D721Med (cell line): ENCODE data around the gene RASGEF1C.

Source experiments
- DNase-seq: peaks from one replicate; pipeline ENCODE4 v3.0.0; 2011; ENCODE audit warnings: low spot score; ENCODE audit not compliant: insufficient read length
- FAIRE-seq: peaks from 2 replicates; lab custom pipeline; 2011; peaks lifted over from hg19 to GRCh38; lab: Jason Lieb, UNC
- TF ChIP-seq, protein P1 (sequence below): IDR thresholded peaks from 2 replicates; pipeline ENCODE4 v1.5.1; 2012; ENCODE audit warnings: mild to moderate bottlenecking, control low read depth; ENCODE audit not compliant: insufficient read depth; ENCODE audit errors: missing control alignments

Gene RASGEF1C

DNA sequence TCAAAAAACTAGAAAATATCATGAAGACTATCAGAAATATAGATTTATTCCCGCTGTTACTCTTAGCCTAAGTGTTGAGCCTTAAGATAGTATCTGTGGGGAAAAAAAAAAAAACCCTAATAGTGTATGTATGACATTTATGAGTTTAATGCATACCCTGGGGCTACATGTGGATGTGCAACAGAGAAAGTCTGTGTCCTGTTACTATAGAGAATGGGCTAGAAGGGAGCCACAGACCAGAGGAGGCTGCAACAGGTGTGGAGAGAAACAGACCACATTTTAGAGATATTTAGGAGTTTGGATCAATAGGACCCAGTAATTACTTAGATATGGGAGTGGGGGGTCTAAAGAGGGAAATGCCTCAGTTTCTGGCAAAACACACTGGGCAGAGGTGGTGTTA is 152.9 kb downstream of the RASGEF1C start:
- TF ChIP-seq, protein P1, sequence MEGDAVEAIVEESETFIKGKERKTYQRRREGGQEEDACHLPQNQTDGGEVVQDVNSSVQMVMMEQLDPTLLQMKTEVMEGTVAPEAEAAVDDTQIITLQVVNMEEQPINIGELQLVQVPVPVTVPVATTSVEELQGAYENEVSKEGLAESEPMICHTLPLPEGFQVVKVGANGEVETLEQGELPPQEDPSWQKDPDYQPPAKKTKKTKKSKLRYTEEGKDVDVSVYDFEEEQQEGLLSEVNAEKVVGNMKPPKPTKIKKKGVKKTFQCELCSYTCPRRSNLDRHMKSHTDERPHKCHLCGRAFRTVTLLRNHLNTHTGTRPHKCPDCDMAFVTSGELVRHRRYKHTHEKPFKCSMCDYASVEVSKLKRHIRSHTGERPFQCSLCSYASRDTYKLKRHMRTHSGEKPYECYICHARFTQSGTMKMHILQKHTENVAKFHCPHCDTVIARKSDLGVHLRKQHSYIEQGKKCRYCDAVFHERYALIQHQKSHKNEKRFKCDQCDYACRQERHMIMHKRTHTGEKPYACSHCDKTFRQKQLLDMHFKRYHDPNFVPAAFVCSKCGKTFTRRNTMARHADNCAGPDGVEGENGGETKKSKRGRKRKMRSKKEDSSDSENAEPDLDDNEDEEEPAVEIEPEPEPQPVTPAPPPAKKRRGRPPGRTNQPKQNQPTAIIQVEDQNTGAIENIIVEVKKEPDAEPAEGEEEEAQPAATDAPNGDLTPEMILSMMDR = no peak
- FAIRE-seq = no peak
- DNase-seq = no peak

DNA sequence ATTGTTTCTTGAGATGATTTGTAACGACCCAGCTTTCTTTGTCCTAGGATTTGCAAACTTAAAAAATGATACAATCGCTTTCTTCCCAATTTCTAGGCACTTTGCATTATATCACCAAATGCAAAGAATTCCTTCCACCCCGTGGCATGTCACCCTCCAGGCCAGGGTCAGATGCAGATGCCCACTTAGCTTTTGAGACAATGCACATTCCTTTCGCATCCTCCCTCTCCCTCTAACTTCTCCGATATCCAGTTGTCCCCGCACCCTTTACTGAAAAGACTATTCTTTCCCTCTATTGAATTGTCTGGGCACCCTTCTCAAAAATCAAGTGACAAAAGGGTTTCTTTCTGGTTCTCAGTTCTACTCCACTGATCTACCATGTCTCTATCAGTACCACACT is 154.8 kb downstream of the RASGEF1C start:
- FAIRE-seq (no peak), DNase-seq (no peak)
- TF ChIP-seq, protein P1 = no peak

DNA sequence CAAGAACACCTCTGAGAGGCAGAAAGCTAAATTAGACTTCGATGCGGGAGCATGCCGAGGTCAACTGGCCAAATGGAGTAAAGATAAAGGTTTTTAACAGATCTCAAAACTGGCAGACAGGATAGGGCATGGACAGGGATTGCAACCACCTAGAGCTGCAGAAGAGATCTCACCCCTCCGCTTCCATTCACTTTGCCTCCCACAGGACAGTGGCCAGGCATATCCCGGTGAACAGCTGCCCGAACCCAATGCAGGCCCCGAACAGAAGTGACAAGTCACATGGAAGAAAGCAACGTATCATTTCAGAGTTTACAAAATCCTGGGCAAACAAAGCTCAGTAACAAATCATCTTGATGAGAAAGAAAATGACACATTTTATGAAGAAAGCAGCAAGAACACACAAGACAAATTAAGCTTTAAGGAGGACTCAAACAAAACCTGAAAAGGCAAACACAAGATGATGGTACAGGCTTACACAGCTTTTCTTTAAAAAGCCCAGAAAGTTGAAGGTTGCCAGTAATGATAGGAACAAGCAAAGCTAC is 155.9 kb downstream of the RASGEF1C start:
- FAIRE-seq = no peak
- TF ChIP-seq, protein P1 = no peak
- DNase-seq = no peak

DNA sequence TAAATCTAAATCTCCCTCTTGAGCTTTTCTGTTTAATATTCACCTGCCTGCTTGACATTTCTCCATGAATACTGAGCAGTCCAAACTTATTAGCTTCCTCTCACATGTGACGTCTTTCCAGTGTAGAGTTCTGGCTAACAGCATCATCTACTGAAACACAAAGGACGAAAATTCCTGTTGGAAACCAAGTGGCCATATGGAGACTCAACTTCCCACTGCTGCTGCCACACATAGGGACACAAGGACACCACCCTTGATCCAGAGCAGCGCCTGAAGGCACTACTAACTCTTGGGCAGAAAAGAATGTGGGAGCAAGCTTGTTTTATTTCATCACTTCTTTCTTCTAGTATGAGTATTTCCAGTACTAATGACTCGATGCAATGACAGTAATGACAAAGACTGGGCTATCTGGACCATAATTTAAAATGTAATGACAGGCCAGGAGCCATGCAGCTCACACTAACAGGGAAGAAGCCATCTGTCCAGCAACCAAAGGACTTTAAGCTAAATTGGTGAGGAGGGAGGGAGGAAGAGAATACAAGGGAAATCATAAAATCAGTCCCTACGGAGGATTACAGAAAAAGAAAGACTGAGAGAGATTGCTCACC is 156.7 kb downstream of the RASGEF1C start:
- FAIRE-seq (no peak), DNase-seq (no peak)
- TF ChIP-seq, protein P1 = no peak
